GM21367 (cell line): ENCODE measurements around the gene C15orf39.

Source experiments
- ATAC-seq: cut with Tn5 transposase; IDR thresholded peaks from one replicate; pipeline ENCODE4 v1.9.1; 2021; ENCODE audit not compliant: unreplicated experiment

The C15orf39 gene

GRCh38 chr15:75171408-75171807 is 30.3 kb upstream of the C15orf39 start:
- ATAC-seq: no peak

GRCh38 chr15:75172284-75172820 is 29.3 kb upstream of the C15orf39 start:
- no peak for ATAC-seq

GRCh38 chr15:75174102-75174501 is 27.6 kb upstream of the C15orf39 start:
- ATAC-seq: no peak

GRCh38 chr15:75174729-75175128 is 27.0 kb upstream of the C15orf39 start:
- no peak for ATAC-seq

- no peak for ATAC-seq
Observed at GRCh38 chr15:75176396-75176761, 25.3 kb upstream of the C15orf39 start.

GRCh38 chr15:75177360-75178071 is 24.2 kb upstream of the C15orf39 start:
- no peak for ATAC-seq

- ATAC-seq: no peak
Observed at GRCh38 chr15:75178171-75178937, 23.3 kb upstream of the C15orf39 start.

GRCh38 chr15:75178938-75179745 is 22.5 kb upstream of the C15orf39 start:
- ATAC-seq: no peak

GRCh38 chr15:75179746-75180140 is 21.9 kb upstream of the C15orf39 start:
- no peak for ATAC-seq

GRCh38 chr15:75181780-75182179 is 19.9 kb upstream of the C15orf39 start:
- no peak for ATAC-seq

- ATAC-seq: no peak
Observed at GRCh38 chr15:75182187-75183131, 19.2 kb upstream of the C15orf39 start.

GRCh38 chr15:75185271-75186029 is 16.2 kb upstream of the C15orf39 start:
- no peak for ATAC-seq

GRCh38 chr15:75186044-75186443 is 15.6 kb upstream of the C15orf39 start:
- no peak for ATAC-seq

- ATAC-seq: no peak
Observed at GRCh38 chr15:75188499-75188898, 13.2 kb upstream of the C15orf39 start.

- ATAC-seq: no peak
Observed at GRCh38 chr15:75191235-75191634, 10.4 kb upstream of the C15orf39 start.

- no peak for ATAC-seq
Observed at GRCh38 chr15:75192307-75192706, 9.4 kb upstream of the C15orf39 start.

GRCh38 chr15:75193272-75193671 is 8.4 kb upstream of the C15orf39 start:
- ATAC-seq: no peak

- ATAC-seq: no peak
Observed at GRCh38 chr15:75193976-75194375, 7.7 kb upstream of the C15orf39 start.

- no peak for ATAC-seq
Observed at GRCh38 chr15:75194397-75194796, 7.3 kb upstream of the C15orf39 start.
